ENCODE data around the gene PLA2G4A. TPM values are rescaled to one million over a fixed set of nuclear protein-coding genes. Genes with fewer than 3 reads are reported as not detected.

PLA2G4A gene
- polyA plus RNA-seq (ENCODE audit: insufficient read length in 3 of 3) = 10 to 100 TPM in 1 of 3 donors, 1 to 10 TPM in 2; 7.6 to 11.6 (median 9.9) TPM

DNA sequence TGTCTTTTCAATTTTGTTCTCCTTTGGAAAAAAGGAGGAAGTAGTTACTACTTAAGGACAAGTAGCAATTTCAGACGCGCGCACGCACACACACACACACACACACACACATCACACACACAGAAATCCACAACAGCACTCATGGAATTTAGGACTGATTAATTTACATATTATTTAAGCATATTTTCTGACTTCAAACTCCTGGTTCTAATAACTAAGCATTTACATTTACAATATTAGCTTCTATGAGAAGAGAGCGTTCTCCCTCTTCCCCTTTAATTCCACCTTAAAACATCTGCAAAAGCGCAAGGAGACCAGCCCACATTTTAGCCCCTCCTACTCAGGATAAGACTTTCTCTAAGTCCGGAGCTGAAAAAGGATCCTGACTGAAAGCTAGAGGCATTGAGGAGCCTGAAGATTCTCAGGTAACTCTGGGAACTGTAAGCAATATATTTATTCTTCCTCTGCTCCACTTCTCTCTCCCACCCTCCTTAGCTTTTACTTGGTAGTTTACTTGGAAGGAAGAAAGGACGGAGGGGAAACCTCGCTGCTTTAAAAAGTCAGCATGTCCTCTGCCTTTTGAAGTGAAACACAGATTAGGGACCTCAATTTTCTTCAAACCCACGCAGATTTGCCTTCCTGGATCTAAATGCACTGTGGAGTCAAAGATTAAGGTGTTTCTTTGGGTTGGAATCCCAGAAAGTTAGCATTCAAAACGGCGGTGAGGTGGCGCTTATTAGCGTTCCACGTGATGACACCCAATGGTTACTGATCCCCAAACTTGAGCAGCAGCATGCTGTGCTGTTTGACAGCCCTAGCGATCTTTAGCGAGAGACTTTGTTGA, at the start of gene PLA2G4A:
Gene PLA2G4A (plus strand): TSS at position 339 of the 844 bp plus-strand sequence. CDS start 25,406 bp downstream, outside the sequence.
- DNase-seq (ENCODE audit: low read depth in 3 of 3, low spot score in 2 of 3) = peak in 2 of 3 donors; percentile 27 to 50

DNA sequence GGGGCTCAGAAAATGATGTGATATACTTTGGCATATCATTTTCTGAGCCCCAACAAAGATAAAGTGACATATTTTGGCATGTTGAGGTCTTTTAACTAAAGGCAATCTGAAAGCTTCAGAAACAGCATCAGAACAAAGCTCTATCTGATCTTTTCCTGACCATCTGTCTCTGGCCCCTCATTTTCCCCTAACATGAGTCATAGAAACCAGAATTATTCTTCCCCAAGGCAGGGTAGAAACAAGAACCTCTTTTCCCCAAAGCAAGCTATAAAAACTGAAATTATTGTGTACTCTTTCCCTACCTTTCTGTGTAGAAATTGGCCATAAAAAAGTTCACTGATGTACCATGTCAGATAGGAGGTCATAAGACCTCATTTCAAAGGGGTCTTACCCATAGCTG, 48.7 kb upstream of the PLA2G4A start:
- no peak for DNase-seq (ENCODE audit: low read depth in 3 of 3, low spot score in 2 of 3)

DNA sequence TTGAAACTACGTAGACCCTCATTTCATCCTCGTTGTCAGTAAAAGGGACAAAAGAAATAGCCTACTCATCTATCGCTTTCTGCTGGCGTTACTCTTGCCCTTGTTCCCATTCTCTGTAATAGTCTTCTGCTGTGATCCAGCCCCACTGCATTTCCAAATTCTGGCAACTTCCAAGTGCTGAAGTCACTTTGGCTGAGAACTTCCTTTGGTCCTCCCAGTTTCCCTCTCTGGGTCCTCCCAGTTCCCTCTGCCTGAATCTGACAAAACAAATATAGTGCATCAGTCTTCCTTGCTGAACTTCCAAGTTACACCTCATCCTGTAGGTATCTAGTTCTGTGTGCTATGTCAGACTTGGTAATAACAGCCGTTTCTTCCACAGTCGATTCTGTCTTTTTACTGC, 47.0 kb upstream of the PLA2G4A start:
- no peak for DNase-seq (ENCODE audit: low read depth in 3 of 3, low spot score in 2 of 3)

DNA sequence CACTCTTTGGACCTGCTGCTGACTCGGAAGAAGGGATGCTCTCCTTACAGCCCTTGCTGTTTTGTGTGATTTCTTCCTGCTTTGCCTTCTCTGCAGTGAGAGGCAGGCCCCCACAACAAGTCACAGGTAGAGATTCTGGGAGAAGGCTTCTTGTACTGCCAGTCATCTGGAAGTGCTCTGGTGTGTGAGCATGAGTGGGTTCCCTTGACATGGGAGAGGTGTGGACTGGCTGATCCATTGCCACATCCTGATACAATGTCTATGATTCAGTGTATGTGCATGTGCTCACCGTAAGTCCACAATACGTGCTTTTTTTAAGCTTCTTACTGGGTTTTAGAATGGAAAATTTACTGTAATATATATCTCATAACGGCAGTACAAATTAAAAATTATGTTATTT, 46.0 kb upstream of the PLA2G4A start:
- no peak for DNase-seq (ENCODE audit: low read depth in 3 of 3, low spot score in 2 of 3)

DNA sequence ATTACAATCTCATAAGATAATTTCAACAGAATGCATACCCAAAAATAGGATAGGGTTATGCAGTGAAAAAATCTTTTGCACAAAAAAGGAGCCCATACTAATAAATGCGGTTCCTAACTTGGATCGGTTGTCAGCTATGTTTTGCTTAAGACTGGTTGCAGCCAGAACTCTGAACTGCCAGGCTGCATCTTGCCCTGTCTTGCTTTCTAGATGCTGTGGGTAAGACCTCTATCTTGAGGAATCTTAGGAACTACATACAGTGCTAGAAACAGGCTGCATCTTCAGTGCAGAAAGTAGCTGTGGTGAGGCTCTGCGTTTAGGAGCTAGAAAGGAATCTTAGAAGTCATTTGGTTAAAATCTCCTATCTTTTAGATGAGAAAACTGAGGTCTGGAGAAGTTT, 45.6 kb upstream of the PLA2G4A start:
- DNase-seq (ENCODE audit: low read depth in 3 of 3, low spot score in 2 of 3) = no peak

DNA sequence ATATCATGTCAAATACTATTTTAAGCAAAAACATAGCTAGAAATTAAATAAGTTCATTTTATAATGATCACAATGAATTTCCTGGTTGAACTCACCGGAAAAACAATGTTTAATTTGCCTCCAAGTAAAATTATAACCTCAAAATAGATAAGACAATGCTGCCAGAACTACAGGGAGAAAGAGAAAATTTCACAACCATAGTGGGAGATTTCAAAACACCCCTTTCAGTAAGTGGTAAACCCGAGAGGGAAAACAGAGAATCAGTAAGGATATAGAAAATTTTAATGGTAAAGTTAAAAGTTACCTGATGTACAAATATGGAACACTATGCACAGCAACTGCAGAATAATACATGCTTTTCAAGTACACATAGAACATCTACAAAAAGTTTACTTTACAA, 43.2 kb upstream of the PLA2G4A start:
- DNase-seq (ENCODE audit: low read depth in 3 of 3, low spot score in 2 of 3) = no peak

DNA sequence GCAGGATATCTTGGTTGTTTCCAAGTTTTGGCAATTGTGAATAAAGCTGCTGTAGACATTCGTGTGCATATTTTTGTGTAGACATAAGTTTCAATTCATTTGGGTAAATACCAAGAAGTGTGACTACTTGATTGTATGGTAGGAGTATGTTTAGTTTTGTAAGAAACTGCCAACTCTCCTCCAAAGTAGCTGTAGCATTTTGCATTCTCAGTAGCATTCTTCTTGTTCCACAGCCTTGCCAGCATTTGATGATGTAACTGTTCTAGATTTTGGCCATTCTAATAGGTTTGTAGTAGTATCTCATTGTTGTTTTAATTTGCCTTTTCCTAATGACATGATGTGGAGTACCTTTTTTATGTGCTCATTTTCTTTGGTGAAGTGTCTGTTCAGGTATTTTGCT, 38.6 kb upstream of the PLA2G4A start:
- DNase-seq (ENCODE audit: low read depth in 3 of 3, low spot score in 2 of 3) = no peak

DNA sequence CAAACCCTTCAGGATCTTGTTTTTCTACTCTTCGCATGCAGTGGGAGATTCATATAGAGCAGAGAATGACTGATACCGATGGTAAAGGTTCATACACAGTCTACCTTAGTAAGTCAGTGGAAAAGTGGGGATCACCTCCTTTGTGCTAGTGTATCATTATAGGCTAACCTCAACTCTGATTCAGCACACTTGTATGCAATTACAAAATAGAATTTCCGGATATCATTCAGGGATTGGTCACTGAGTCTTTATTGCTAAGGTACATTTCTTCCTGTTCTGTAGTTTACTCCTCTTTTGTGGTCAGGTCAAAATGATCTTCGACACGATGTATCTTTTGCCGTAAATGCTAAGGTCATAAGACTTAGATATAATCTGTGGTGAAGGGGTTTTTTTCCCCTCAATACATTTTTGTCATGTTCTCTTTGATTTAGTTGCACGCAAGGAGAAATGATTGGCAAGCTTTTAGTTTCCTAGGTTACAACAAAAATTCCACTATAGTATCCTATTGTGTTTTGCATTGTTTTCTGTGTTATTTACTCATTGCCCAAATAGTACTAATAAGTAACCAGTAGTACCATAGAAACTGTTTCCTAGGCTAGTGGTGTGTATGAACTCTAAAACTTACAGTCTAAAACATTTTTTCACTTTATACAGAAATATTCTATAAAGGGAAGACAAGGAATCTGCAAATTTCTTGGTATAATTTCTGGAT, 35.7 kb upstream of the PLA2G4A start:
- no peak for DNase-seq (ENCODE audit: low read depth in 3 of 3, low spot score in 2 of 3)

DNA sequence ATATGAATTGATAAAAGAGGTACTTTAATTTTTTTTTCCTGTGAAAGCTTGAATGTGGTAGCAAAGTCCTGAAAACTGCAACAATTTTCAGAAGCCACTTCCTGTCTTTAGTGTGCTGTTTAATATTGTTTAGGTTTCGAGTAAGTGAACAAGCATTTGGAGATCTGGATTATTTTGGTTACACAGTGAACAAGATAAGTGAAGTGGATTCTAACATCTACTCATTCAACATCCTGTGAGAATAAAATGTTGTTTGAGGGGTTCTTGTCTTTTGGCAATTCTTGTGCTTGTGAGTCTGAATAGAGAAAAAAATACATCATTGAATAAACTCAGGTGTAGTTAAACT, 35.2 kb upstream of the PLA2G4A start:
- no peak for DNase-seq (ENCODE audit: low read depth in 3 of 3, low spot score in 2 of 3)

DNA sequence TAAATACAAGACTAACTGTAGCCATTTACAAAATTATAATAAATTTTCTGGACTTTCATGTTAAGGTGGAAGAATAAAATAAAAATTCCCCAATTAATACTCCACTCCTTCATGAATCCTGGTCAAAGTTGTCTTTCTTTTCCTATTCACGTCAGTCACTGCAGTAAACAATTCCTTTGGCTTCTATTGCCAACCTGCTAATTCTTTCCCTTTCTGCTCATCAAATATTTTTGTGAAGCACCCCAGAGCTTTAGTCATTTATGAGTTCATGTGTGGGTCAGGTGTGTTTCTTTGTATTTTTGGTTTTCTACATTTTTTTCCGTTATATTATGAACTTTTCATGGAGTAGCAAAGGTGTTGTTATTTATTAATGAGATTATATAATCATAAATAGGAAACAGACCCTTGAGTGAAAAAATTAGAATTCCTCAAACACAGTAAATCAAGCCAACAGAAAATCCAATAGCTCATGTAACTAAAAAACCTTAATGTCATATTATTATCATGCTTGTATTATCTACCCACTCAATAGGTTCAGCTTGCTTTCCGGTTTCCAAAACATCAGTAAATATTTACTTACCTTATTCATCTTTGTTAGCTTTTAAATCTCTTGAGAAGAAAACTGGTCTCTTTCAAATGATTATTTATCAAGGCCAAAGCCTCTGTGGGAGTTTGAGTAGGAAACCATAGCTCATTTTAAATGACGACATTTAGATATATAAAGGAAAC, 29.6 kb upstream of the PLA2G4A start:
- no peak for DNase-seq (ENCODE audit: low read depth in 3 of 3, low spot score in 2 of 3)

DNA sequence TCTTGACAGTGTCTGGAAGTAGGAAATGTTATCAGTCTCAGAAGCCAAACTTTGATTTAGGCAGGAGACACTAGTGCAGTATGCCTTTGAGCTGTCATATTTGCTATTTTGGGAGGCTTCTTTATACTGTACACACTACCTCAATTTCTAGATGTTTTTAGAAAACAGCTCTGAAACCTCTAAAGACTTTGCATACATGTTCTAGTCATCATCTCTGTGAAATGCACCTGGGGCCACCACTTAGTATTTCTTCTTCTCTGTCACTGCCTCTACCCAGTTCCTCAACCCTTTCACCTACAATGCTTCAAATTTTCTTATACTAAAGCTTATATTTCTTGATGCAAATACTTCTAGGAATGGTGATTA, 29.1 kb upstream of the PLA2G4A start:
- no peak for DNase-seq (ENCODE audit: low read depth in 3 of 3, low spot score in 2 of 3)

DNA sequence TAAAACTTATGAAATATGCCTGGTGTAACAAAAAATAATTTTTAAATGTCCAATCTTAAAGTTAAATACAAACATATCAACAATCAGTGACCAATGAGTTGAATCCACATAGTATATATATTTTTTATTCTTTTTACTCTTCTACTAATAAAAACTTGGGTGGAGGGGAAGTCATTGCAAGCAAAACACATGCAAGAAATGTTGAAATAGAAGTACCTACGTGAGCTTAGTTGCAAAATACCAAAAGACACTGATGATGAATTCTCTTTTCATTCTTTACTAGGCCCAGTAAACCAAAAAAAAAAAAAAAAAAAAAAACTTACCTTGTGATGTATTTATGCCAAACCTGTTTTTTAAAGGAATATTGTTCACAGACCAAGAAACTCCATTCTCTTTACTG, 26.4 kb upstream of the PLA2G4A start:
- DNase-seq (ENCODE audit: low read depth in 3 of 3, low spot score in 2 of 3) = no peak

DNA sequence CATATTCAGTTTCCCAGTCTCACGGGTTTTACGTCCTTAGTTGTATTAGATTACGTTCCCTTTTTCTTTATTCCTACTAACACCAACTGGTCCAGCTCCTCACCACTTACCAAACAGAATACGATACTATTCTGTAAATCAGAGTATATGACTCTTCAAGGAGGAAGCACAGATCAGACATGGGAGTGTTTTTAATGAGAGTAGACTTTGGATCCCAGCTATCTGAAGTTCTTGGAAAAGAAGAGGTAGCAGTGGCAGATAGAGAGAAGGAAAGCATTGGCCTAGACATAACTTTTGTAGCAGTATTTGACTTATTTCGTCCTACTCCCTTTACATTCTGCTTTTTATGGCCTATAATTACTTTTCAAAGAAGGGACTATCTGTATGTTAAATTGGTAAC, 24.1 kb upstream of the PLA2G4A start:
- no peak for DNase-seq (ENCODE audit: low read depth in 3 of 3, low spot score in 2 of 3)

DNA sequence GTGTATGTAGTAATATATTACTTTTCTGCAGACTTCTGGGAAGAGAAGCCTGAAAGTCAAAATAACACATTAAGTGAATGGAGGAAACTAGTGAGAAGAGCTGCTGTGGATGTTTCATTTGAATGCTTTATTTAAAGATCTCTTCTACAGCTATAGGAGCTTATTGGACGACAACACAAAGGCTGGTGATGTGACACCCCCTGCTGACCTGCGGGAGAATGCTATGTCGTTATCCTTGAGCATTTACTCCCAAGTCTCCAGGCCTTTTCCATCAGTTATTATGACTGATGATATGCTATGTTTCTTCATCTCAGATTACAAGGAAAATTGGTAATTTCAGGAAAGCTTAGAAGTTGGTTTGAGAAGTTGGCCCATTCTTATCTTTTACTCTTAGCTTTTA, 22.3 kb upstream of the PLA2G4A start:
- no peak for DNase-seq (ENCODE audit: low read depth in 3 of 3, low spot score in 2 of 3)

DNA sequence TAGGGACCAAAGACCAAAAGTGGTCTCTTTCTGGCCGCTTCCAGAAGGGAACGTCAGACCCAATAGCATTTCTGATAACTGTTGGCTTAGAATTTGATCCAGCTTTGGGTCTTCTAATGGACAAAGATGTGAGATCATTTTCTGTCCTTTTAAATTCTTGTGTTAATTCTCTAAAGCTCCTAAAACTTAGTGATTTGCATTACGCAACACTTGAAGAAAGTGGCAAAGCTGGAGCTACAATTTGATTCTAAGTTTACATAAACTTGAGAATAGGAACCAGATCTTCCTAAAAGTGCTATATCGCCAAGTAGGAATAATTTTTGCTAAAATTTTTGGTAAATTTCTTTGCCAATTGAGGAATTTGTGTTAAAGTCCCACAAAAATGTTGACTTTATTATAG, 21.6 kb upstream of the PLA2G4A start:
- DNase-seq (ENCODE audit: low read depth in 3 of 3, low spot score in 2 of 3) = no peak

DNA sequence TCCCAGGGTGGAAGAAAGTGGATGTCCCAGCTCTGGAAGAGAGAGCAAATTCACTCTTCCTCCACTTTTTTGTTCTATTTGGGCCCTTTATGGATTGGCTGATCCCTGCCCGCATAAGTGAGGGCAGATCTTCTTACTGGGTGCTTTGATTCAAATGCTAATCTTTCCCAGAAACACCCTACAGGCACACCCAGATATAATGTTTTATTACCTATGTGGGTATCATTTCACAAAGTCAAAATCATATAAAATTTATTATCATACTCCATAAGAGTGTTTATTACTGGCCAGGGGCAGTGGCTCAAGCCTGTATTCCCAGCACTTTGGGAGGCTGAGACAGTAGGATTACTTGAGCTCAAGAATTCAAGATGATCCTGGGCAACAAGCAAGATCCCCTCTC, 16.9 kb upstream of the PLA2G4A start:
- no peak for DNase-seq (ENCODE audit: low read depth in 3 of 3, low spot score in 2 of 3)

DNA sequence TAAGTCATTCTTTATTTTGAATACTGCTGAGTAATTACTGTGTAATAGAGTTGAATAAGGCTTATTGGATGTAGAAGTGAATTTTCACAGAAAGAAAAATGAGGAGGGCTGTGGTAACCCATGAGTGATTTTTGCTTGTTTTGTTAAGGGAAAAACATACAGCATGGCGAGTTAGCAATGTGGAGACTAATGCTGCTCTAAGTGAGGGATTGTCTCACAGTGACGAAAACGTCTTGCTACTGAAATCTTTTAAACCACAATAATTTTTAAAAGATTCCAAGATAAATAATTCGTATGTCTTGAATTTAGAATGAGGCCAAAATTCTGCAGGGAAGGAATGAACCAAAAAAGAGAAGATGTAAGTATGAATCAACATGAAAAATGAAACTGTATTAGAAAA, 16.2 kb upstream of the PLA2G4A start:
- no peak for DNase-seq (ENCODE audit: low read depth in 3 of 3, low spot score in 2 of 3)

DNA sequence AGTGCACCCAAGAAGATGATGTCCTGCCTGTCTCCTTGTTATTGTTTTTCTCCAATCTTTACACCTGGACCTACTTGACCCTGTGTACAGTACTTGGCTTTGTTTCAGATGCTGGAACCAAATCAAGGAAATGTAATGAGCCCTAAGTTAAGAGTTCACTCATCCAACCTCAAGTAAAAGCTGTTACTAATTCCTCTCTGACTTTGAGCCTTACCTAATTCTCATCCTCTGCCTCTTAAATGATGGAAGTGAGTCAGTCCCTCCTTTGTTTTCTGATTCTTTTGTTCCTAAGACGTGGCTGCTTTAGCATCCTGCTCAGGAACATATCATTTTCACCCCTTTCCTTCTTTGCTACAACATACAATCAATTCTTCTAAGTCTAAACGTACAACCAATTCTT, 15.3 kb upstream of the PLA2G4A start:
- no peak for DNase-seq (ENCODE audit: low read depth in 3 of 3, low spot score in 2 of 3)

DNA sequence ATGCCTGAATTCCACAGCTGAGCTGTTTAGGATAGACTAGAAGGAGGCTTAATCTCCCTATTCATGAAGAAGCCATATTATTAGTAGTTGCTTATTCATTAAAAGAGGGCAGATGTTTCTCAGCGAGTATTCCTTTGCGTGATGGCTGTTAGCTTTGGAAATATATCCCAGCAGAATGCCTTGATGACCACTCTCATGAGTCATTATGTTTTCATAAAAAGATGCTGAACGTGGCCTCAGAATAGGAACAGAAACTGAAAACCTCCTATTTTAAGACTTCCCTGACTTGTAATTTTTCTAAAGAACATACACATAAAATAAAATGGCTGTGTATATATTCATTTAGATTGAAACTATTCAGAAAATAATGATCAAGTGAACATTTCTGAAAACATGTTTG, 9.6 kb upstream of the PLA2G4A start:
- DNase-seq (ENCODE audit: low read depth in 3 of 3, low spot score in 2 of 3) = no peak

DNA sequence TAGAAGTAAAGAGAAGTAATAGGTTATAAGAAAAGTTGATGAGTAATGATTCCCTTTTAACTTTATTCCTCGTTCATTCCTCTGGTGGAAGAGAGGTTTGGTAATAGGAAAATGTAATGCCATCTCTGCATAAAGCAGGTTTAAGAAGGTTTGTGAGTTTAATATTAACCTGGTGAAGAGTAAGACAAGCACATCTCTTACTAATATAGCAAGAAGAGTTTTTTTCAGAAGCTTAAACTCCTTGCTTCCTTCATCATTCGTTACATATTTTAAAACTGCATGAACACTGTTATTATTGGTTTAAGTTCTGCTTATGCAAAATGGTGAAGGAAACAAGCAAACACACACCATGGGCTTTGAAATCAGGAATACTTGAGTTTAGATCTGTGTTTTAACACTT, 9.2 kb upstream of the PLA2G4A start:
- DNase-seq (ENCODE audit: low read depth in 3 of 3, low spot score in 2 of 3) = no peak

DNA sequence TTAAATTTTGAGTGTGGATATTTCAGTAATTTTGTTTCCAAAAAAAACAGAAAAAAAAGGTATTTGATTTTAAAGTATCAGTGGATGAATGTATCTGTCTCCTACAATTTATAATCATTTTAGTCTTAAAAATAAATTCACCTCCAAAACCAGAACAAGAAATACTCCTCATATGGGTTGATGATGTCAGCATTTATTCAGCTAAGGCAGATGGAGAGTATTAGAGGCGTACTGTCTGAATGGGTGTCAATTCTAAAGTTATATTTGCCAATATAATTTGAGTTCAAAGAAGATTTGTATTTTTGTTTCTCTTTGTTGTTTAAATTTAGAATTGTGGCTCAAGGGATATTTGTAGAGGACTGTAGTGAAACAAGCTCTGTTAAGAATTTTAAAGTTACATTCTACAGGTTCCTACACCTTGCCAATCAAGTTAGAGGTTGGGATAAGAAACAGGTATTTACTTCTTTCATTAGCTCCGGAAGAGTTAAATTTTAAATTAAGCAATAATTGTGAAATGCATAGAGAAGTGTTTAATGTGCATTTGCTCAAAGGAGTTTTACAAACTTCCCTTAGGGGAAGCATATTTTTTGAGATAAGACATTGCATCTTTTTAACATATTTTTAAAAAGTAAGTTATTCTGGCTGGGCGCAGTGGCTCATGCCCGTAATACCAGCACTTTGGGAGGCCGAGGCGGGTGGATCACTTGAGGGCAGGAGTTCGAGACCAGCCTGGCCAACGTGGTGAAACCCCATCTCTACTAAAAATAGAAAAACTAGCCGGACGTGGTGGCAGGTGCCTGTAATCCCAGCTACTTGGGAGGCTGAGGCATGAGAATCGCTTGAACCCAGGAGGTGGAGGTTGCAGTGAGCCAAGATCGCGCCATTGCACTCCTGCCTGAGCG, 1.2 kb downstream of the PLA2G4A start:
- no peak for DNase-seq (ENCODE audit: low read depth in 3 of 3, low spot score in 2 of 3)
